GM23248 (cell line): Measurements from ENCODE around the gene STARD10.

Source experiments
- EZH2 ChIP-seq: fragments of 200-600 bp; sonication (generic); IDR thresholded peaks from 2 replicates; pipeline ENCODE4 v1.6.1; 2018; ENCODE audit warnings: antibody characterized with exemption, mild to moderate bottlenecking; ENCODE audit not compliant: insufficient read depth, poor library complexity, severe bottlenecking
- EZH2phosphoT487 ChIP-seq: fragments of 200-600 bp; sonication (generic); IDR thresholded peaks from 2 replicates; pipeline ENCODE4 v1.6.1; 2018; ENCODE audit warnings: antibody characterized with exemption, moderate library complexity, mild to moderate bottlenecking, low read depth; ENCODE audit not compliant: insufficient read depth

GRCh38 chr11:72812967-72813739 is 19.3 kb upstream of the STARD10 start:
- TF ChIP-seq EZH2 (no peak), EZH2phosphoT487 (no peak)
